Endodermal cell (in vitro differentiated cells): Measurements from ENCODE around the gene TBC1D22B. TPM values are rescaled to one million over a fixed set of nuclear protein-coding genes. Genes with fewer than 3 reads are reported as not detected.

Source experiments
- DNase-seq: peaks from one replicate; pipeline ENCODE4 v3.0.0-alpha.2; 2017
- H3K27ac ChIP-seq: 2 replicates; pipeline ENCODE4 v1.5.1; 2013; ENCODE audit warnings: mild to moderate bottlenecking, low read depth, low read length, moderate library complexity
- H3K27me3 ChIP-seq: 2 replicates; pipeline ENCODE4 v1.6.1; 2013; ENCODE audit warnings: mild to moderate bottlenecking, low read length, moderate library complexity; ENCODE audit not compliant: insufficient read depth, control insufficient read depth, poor library complexity, severe bottlenecking
- H3K36me3 ChIP-seq: 2 replicates; pipeline ENCODE4 v1.7.0; 2013; ENCODE audit warnings: mild to moderate bottlenecking, low read length, moderate library complexity; ENCODE audit not compliant: control insufficient read depth, insufficient read depth
- H3K4me1 ChIP-seq: one replicate; pipeline ENCODE4 v1.7.0; 2013; ENCODE audit warnings: low read length; ENCODE audit not compliant: control insufficient read depth, insufficient read depth
- H3K4me3 ChIP-seq: 2 replicates; pipeline ENCODE4 v1.5.1; 2013; ENCODE audit warnings: mild to moderate bottlenecking, low read length, moderate library complexity
- H3K9ac ChIP-seq: 2 replicates; pipeline ENCODE4 v1.6.1; 2013; ENCODE audit warnings: mild to moderate bottlenecking, low read length, moderate library complexity; ENCODE audit not compliant: poor library complexity, severe bottlenecking; ENCODE audit errors: extremely low read depth
- H3K9me3 ChIP-seq: 2 replicates; pipeline ENCODE4 v1.6.1; 2013; ENCODE audit warnings: mild to moderate bottlenecking, low read length, moderate library complexity; ENCODE audit not compliant: control insufficient read depth
- H3K27ac Mint-ChIP-seq: 2 replicates; pipeline ENCODE4 v1.8.0; 2020; ENCODE audit warnings: mixed read lengths
- H3K27me3 Mint-ChIP-seq: 2 replicates; pipeline ENCODE4 v1.8.0; 2021; ENCODE audit warnings: mild to moderate bottlenecking, mixed read lengths; ENCODE audit not compliant: insufficient read depth
- H3K36me3 Mint-ChIP-seq: 2 replicates; pipeline ENCODE4 v1.8.0; 2020; ENCODE audit warnings: low read depth, mixed read lengths
- H3K4me1 Mint-ChIP-seq: 2 replicates; pipeline ENCODE4 v1.8.0; 2020; ENCODE audit warnings: mixed read lengths
- H3K4me3 Mint-ChIP-seq: 2 replicates; pipeline ENCODE4 v1.8.0; 2020; ENCODE audit warnings: mild to moderate bottlenecking, moderate library complexity, mixed read lengths
- H3K9me3 Mint-ChIP-seq: 2 replicates; pipeline ENCODE4 v1.8.0; 2020; ENCODE audit warnings: mild to moderate bottlenecking, mixed read lengths
- WGBS, 2 experiments: methylation state at CpG; one replicate each; pipeline versions ENCODE4 v1.1.5 to v1.1.7; 2013; ENCODE audit warnings: missing lambda C conversion rate in 2 of 2, mixed read lengths in 1 of 2; ENCODE audit not compliant: insufficient coverage in 1 of 2, insufficient read length in 1 of 2; 5-methylcytosine and 5-hydroxymethylcytosine counted together
- long read RNA-seq, 4 experiments: library from polyadenylated mRNA in 2 of 4; library from RNA in 1 of 4; library from capped mRNA in 1 of 4; stranded (forward) in 3 of 4; unstranded in 1 of 4; transcript quantifications; one replicate each; pipeline ENCODE4 v2.0.0, GENCODE V29; 2020 to 2021; ENCODE audit warnings: inconsistent platforms in 1 of 4
- polyA plus RNA-seq, 2 experiments: library from polyadenylated mRNA; stranded (reverse); fragments of 50-300 nt; gene quantifications; one replicate each; pipeline ENCODE4 v1.2.3, GENCODE V29; 2013
- total RNA-seq, 2 donors: library from RNA; stranded (reverse); fragmentation: NEBNext Ultra II Directional in 1 of 2; extraction: Animal tissue kit (Norgen Biotek cat#: 25700) in 1 of 2; gene quantifications; 2 replicates in 1 of 2; 3 replicates in 1 of 2; pipeline ENCODE4 v1.2.1, GENCODE V29; 2021
- TF ChIP-seq, protein P1 (sequence below): fragments of 200-600 bp; sonication (generic); conservative IDR thresholded peaks from 2 replicates; pipeline ENCODE4 v1.5.0; 2021; ENCODE audit warnings: antibody characterized with exemption, mild to moderate bottlenecking

The TBC1D22B gene, protein sequence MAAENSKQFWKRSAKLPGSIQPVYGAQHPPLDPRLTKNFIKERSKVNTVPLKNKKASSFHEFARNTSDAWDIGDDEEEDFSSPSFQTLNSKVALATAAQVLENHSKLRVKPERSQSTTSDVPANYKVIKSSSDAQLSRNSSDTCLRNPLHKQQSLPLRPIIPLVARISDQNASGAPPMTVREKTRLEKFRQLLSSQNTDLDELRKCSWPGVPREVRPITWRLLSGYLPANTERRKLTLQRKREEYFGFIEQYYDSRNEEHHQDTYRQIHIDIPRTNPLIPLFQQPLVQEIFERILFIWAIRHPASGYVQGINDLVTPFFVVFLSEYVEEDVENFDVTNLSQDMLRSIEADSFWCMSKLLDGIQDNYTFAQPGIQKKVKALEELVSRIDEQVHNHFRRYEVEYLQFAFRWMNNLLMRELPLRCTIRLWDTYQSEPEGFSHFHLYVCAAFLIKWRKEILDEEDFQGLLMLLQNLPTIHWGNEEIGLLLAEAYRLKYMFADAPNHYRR
- total RNA-seq = 10 to 100 TPM; 13.8 to 20.1 TPM
- 13.9 TPM for polyA plus RNA-seq (2013, experiment 1 of 2)
- polyA plus RNA-seq (2013, experiment 2 of 2) = 13.1 TPM
- long read RNA-seq, experiment 1, partial matches to known transcripts = 1 of 5 reads
- long read RNA-seq, experiment 1, other reads (novel, unspliced or antisense) = 2 of 5 reads
- long read RNA-seq, experiment 2, transcript TBC1D22B-201 (13 exons, 3,462 nt) = major isoform, 34 of 53 reads
- long read RNA-seq, experiment 2, partial matches to known transcripts = 4 of 53 reads
- long read RNA-seq, experiment 2, other reads (novel, unspliced or antisense) = 15 of 53 reads
- long read RNA-seq, experiment 3, transcript TBC1D22B-201 (13 exons, 3,462 nt) = major isoform, 37 of 52 reads
- long read RNA-seq, experiment 3, partial matches to known transcripts = 2 of 52 reads
- long read RNA-seq, experiment 3, other reads (novel, unspliced or antisense) = 13 of 52 reads
- long read RNA-seq, experiment 4, partial matches to known transcripts = 0 of 3 reads
- long read RNA-seq, experiment 4, other reads (novel, unspliced or antisense) = 3 of 3 reads

DNA sequence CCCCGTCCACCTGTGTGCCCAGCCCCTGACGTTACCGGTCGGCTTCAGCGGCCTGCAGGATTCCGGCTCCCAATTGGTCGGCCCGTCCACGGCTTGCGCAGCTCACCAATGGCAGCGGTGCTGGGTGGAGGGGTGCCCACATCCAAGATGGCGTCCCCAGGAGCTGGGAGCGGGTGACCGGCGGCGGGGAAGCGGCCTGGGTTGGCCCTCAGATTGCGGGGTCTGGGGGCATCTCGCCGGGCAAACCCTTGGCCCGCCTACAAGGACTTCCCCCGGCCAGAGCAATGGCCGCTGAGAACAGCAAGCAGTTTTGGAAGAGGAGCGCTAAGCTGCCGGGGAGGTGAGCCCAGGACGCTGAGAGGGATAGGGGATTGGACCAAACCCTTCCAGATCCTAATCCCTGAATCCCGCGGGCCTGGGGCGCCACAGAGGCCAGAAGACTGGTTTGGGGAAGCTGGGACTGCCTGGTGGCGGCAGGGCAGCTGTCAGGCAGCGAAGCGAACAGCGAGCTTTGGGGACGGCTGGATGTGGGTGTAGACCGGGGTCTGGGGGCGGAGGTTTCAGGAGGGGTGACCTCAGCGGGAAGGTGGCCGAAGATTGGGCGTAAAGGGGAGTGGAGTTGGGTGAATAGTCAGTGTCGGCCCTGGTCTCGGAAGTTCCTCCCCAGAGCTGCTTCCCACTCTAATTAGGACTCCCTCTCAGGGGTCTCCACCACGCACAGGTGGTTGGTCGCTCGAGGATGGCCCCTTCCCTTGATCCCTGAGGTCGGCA lies at the start of gene TBC1D22B, which contains the start of gene TMEM217:
Gene TBC1D22B, plus strand, starts transcription at position 139 of the 771 bp plus-strand sequence. Its CDS starts 146 bp downstream, at position 285.
Gene TMEM217, minus strand, starts transcription at position 511 of the 771 bp plus-strand sequence. CDS start 39,114 bp downstream, outside the sequence.
- Mint-ChIP-seq H3K27me3 (peaks cover 14% of the 10 kb centered on the region), H3K9me3 (no peaks in the 10 kb centered on the region), H3K4me3 (peak within 1 kb of the TSS; percentile 97), H3K36me3 (no peaks in the 10 kb centered on the region), H3K4me1 (peaks cover 27% of the 10 kb centered on the region), H3K27ac (peak within 1 kb of the TSS; percentile 97)
- peak within 1 kb of the TSS; percentile 87 for H3K9ac ChIP-seq
- 0% methylated on average over 10 to 44 of the region's 45 CpGs for WGBS, 2 experiments
- H3K27me3 ChIP-seq = no peaks in the 10 kb centered on the region
- no peaks in the 10 kb centered on the region for H3K4me1 ChIP-seq
- H3K27ac ChIP-seq = peak within 1 kb of the TSS; percentile 71
- H3K36me3 ChIP-seq = no peaks in the 10 kb centered on the region
- peak within 1 kb of the TSS; percentile 91 for H3K4me3 ChIP-seq
- TF ChIP-seq, protein P1, sequence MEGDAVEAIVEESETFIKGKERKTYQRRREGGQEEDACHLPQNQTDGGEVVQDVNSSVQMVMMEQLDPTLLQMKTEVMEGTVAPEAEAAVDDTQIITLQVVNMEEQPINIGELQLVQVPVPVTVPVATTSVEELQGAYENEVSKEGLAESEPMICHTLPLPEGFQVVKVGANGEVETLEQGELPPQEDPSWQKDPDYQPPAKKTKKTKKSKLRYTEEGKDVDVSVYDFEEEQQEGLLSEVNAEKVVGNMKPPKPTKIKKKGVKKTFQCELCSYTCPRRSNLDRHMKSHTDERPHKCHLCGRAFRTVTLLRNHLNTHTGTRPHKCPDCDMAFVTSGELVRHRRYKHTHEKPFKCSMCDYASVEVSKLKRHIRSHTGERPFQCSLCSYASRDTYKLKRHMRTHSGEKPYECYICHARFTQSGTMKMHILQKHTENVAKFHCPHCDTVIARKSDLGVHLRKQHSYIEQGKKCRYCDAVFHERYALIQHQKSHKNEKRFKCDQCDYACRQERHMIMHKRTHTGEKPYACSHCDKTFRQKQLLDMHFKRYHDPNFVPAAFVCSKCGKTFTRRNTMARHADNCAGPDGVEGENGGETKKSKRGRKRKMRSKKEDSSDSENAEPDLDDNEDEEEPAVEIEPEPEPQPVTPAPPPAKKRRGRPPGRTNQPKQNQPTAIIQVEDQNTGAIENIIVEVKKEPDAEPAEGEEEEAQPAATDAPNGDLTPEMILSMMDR = no peak
- H3K9me3 ChIP-seq = no peaks in the 10 kb centered on the region
- peak; percentile 100 for DNase-seq

DNA sequence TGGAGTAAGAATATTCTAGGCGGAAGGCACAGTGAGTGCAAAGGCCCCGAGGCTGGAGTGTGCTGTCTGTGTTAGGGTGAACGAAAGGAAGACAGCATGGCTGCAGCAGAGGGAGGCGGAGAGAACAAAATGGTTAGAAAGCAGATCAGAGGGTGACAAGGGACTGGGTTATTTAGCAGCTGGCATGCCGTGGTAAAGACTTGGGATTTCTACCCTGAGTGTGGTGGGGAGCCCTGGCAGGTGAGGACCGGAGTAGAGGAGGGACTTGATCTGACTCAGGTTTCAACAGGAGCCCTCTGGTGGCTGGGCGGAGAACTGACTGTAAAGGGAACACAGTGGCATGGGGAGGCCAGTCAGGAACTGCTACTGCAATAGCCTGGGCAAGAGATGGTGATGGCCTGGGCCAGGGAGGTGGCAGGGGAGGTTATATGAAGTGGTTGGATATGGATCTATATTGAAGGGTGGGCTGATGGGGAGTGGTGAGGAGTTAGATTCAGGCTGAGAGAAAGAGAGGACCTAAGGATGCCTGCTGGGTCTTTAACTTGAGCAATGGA lies 49.6 kb upstream of the TBC1D22B start:
- TF ChIP-seq, protein P1 = peak; percentile 89
- H3K27ac Mint-ChIP-seq = no peak overlapping the region
- WGBS, 2 experiments = 67 to 76% methylated on average over 6 to 7 of the region's 7 CpGs
- peak; percentile 99 for DNase-seq
- Histone ChIP-seq H3K4me1 (no peaks in the 10 kb centered on the region), H3K36me3 (no peaks in the 10 kb centered on the region), H3K27me3 (no peaks in the 10 kb centered on the region), H3K9me3 (no peaks in the 10 kb centered on the region), H3K27ac (no peak overlapping the region), H3K9ac (no peak overlapping the region), H3K4me3 (no peak overlapping the region)
- H3K4me3 Mint-ChIP-seq = no peak overlapping the region
- H3K36me3 Mint-ChIP-seq = no peaks in the 10 kb centered on the region
- no peaks in the 10 kb centered on the region for H3K9me3 Mint-ChIP-seq
- peaks cover 1% of the 10 kb centered on the region for H3K4me1 Mint-ChIP-seq
- H3K27me3 Mint-ChIP-seq = no peaks in the 10 kb centered on the region
